ENCODE results near the gene ADGRG7.
"Not testable (repeated sequence)": the region's sequence is repeated elsewhere in the genome, so short reads cannot be mapped to it uniquely, and the experiment has no call there.

GRCh38 chr3:100666699-100667098, 57.3 kb downstream of the ADGRG7 start:
- TF ChIP-seq POLR2A (IDR thresholded peaks at IDR 0.05; ENCODE audit: low read length); GATA1 (IDR thresholded peaks at IDR 0.05; ENCODE audit: low read depth, low read length): not testable (repeated sequence)

Measured in erythroblast (primary cell).